H9 (cell line): ENCODE data around the gene PIMREG. TPM values are rescaled to one million over a fixed set of nuclear protein-coding genes. Genes with fewer than 3 reads are reported as not detected.

ENCODE experiments used
- DNase-seq: peaks from one replicate; pipeline ENCODE4 v3.0.0-alpha.2; 2017
- H2AFZ ChIP-seq: one replicate; pipeline ENCODE4 v1.6.1; 2013; ENCODE audit warnings: mild to moderate bottlenecking, low read length, control low read depth, moderate library complexity
- H2AK5ac ChIP-seq: 2 replicates; pipeline ENCODE4 v1.6.1; 2013; ENCODE audit warnings: low read length, control low read depth, mixed read lengths; ENCODE audit not compliant: insufficient read length
- H2BK120ac ChIP-seq: one replicate; pipeline ENCODE4 v1.6.1; 2013; ENCODE audit warnings: low read depth, mild to moderate bottlenecking, low read length, control low read depth, inconsistent platforms; ENCODE audit not compliant: poor library complexity, severe bottlenecking
- H2BK12ac ChIP-seq: 2 replicates; pipeline ENCODE4 v1.6.1; 2013; ENCODE audit warnings: low read length, control low read depth, mixed read lengths, low read depth; ENCODE audit not compliant: insufficient read length
- H2BK15ac ChIP-seq: 2 replicates; pipeline ENCODE4 v1.6.1; 2013; ENCODE audit warnings: low read depth, low read length, control low read depth
- H2BK20ac ChIP-seq: one replicate; pipeline ENCODE4 v1.6.1; 2013; ENCODE audit warnings: low read depth, mild to moderate bottlenecking, low read length, control low read depth, inconsistent platforms; ENCODE audit not compliant: poor library complexity, severe bottlenecking
- H2BK5ac ChIP-seq: 2 replicates; pipeline ENCODE4 v1.6.1; 2013; ENCODE audit warnings: low read length, control low read depth, mixed read lengths; ENCODE audit not compliant: insufficient read length
- H3K14ac ChIP-seq: 2 replicates; pipeline ENCODE4 v1.6.1; 2013; ENCODE audit warnings: low read length, control low read depth; ENCODE audit not compliant: insufficient read depth
- H3K18ac ChIP-seq: 2 replicates; pipeline ENCODE4 v1.6.1; 2013; ENCODE audit warnings: low read depth, mild to moderate bottlenecking, mixed read lengths, low read length, control low read depth; ENCODE audit not compliant: insufficient read length
- H3K23ac ChIP-seq: 2 replicates; pipeline ENCODE4 v1.6.1; 2013; ENCODE audit warnings: low read length, control low read depth, mixed read lengths, low read depth; ENCODE audit not compliant: insufficient read length
- H3K23me2 ChIP-seq: 2 replicates; pipeline ENCODE4 v1.6.1; 2013; ENCODE audit warnings: low read depth, mild to moderate bottlenecking, mixed read lengths, low read length, control low read depth; ENCODE audit not compliant: insufficient read length, poor library complexity, severe bottlenecking
- H3K27ac ChIP-seq: 2 replicates; pipeline ENCODE4 v1.5.1; 2013; ENCODE audit warnings: low read length, control low read depth, mixed read lengths, low read depth; ENCODE audit not compliant: insufficient read length
- H3K27me3 ChIP-seq: 2 replicates; pipeline ENCODE4 v1.6.1; 2013; ENCODE audit warnings: low read length, control low read depth, inconsistent platforms; ENCODE audit not compliant: insufficient read depth
- H3K4ac ChIP-seq: 2 replicates; pipeline ENCODE4 v1.6.1; 2013; ENCODE audit warnings: low read depth, mild to moderate bottlenecking, control low read depth, inconsistent platforms, low read length, moderate library complexity
- H3K4me1 ChIP-seq: 2 replicates; pipeline ENCODE4 v1.6.1; 2013; ENCODE audit warnings: low read length, control low read depth, inconsistent platforms; ENCODE audit not compliant: insufficient read depth
- H3K4me2 ChIP-seq: 2 replicates; pipeline ENCODE4 v1.6.1; 2013; ENCODE audit warnings: low read length, control low read depth, mixed read lengths; ENCODE audit not compliant: insufficient read length, insufficient read depth
- H3K56ac ChIP-seq: 2 replicates; pipeline ENCODE4 v1.6.1; 2013; ENCODE audit warnings: low read depth, mild to moderate bottlenecking, mixed read lengths, low read length, control low read depth; ENCODE audit not compliant: insufficient read length
- H3K79me1 ChIP-seq: 2 replicates; pipeline ENCODE4 v1.6.1; 2013; ENCODE audit warnings: low read depth, mild to moderate bottlenecking, moderate library complexity, low read length, control low read depth, inconsistent platforms; ENCODE audit not compliant: insufficient read depth, poor library complexity, severe bottlenecking
- H3K79me2 ChIP-seq: 2 replicates; pipeline ENCODE4 v1.6.1; 2013; ENCODE audit warnings: low read length, control low read depth, inconsistent platforms; ENCODE audit not compliant: insufficient read depth
- H3K9ac ChIP-seq: 2 replicates; pipeline ENCODE4 v1.6.1; 2013; ENCODE audit warnings: low read length, control low read depth, mixed read lengths; ENCODE audit not compliant: insufficient read length; ENCODE audit errors: extremely low read depth
- H3K9me3 ChIP-seq: one replicate; pipeline ENCODE4 v1.6.1; 2013; ENCODE audit warnings: low read depth, low read length, inconsistent platforms; ENCODE audit not compliant: control insufficient read depth
- H3T11ph ChIP-seq: one replicate; pipeline ENCODE4 v1.6.1; 2013; ENCODE audit warnings: mild to moderate bottlenecking, low read length, control low read depth, inconsistent platforms
- H4K20me1 ChIP-seq: one replicate; pipeline ENCODE4 v1.6.1; 2013; ENCODE audit not compliant: control insufficient read depth, insufficient read length, insufficient read depth
- H4K5ac ChIP-seq: 2 replicates; pipeline ENCODE4 v1.6.1; 2013; ENCODE audit warnings: low read depth, mild to moderate bottlenecking, mixed read lengths, low read length, control low read depth; ENCODE audit not compliant: insufficient read length
- H4K8ac ChIP-seq: replicated peaks from 2 replicates; pipeline ENCODE4 v1.6.1; 2013; ENCODE audit warnings: low read length, control low read depth, mixed read lengths, low read depth; ENCODE audit not compliant: insufficient read length
- H4K91ac ChIP-seq: 2 replicates; pipeline ENCODE4 v1.6.1; 2013; ENCODE audit warnings: low read depth, mild to moderate bottlenecking, moderate library complexity, mixed read lengths, low read length, control low read depth; ENCODE audit not compliant: insufficient read length
- H3K27ac Mint-ChIP-seq, 3 experiments: 2 replicates in 2 of 3; 3 replicates in 1 of 3; pipeline ENCODE4 v1.8.0; 2020 to 2021; ENCODE audit warnings: mixed read lengths in 3 of 3, mild to moderate bottlenecking in 1 of 3, moderate library complexity in 1 of 3
- H3K27me3 Mint-ChIP-seq: 2 replicates; pipeline ENCODE4 v1.8.0; 2021; ENCODE audit warnings: low read depth, mild to moderate bottlenecking, moderate library complexity, mixed read lengths
- H3K36me3 Mint-ChIP-seq, 3 experiments: 2 replicates in 2 of 3; 3 replicates in 1 of 3; pipeline ENCODE4 v1.8.0; 2020 to 2021; ENCODE audit warnings: low read depth in 3 of 3, mixed read lengths in 3 of 3; ENCODE audit not compliant: insufficient read depth in 1 of 3
- H3K4me1 Mint-ChIP-seq, 2 experiments: 2 replicates each; pipeline ENCODE4 v1.8.0; 2020; ENCODE audit warnings: mixed read lengths in 2 of 2
- H3K4me3 Mint-ChIP-seq, 2 experiments: 2 replicates in 1 of 2; 3 replicates in 1 of 2; pipeline ENCODE4 v1.8.0; 2020 to 2021; ENCODE audit warnings: mild to moderate bottlenecking in 2 of 2, mixed read lengths in 2 of 2, moderate library complexity in 1 of 2
- H3K9me3 Mint-ChIP-seq, 2 experiments: 2 replicates in 1 of 2; 3 replicates in 1 of 2; pipeline ENCODE4 v1.8.0; 2020; ENCODE audit warnings: mild to moderate bottlenecking in 2 of 2, mixed read lengths in 2 of 2, moderate library complexity in 1 of 2
- WGBS: extraction: QIAGEN DNeasy Blood & Tissue Kit; methylation state at CpG from one replicate; pipeline ENCODE4 v1.1.7; 2013; ENCODE audit warnings: missing lambda C conversion rate, low lambda C conversion rate, mixed read lengths; ENCODE audit not compliant: insufficient read length; ENCODE audit errors: extremely low coverage; 5-methylcytosine and 5-hydroxymethylcytosine counted together
- total RNA-seq: library from RNA; stranded (reverse); gene quantifications from 2 replicates; pipeline ENCODE4 v1.2.1, GENCODE V29; 2021
- TF ChIP-seq, protein P1 (sequence below): fragments of 200-600 bp; sonication (generic); conservative IDR thresholded peaks from 3 replicates; pipeline ENCODE4 v1.8.0; 2021; ENCODE audit warnings: antibody characterized with exemption, mild to moderate bottlenecking

The PIMREG gene
- total RNA-seq, 1 experiment from 2014 or later = 91.6 TPM

DNA sequence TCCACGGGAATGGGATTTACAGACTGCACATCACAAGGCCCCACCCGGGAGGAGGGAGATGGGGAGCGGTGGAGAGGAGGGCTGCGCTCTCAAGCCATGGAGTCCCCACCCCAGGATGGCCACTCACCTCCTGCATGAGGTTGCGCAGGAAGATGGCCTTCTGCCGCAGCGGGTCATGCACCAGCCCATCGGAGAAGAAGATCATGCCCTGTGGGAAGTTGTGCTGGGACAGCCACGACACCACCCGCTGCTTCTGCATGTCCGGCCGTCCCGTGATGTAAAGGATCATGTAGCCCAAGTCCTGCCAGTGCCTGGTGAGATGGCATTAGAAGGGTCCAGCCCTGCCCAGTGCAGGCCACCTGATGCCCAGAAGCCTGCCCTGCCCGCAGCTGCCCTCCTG is 17.0 kb downstream of the PIMREG start:
- Histone ChIP-seq H3K4me2 (no peak overlapping the region), H2BK12ac (no peak overlapping the region)
- H3K4me3 Mint-ChIP-seq = no peak overlapping the region

More for the DNA sequence above, 17.0 kb downstream of the PIMREG start:
- H3K27me3 Mint-ChIP-seq = peaks cover 3% of the 10 kb centered on the region
- no peaks in the 10 kb centered on the region for H3K23me2 ChIP-seq
- TF ChIP-seq, protein P1, sequence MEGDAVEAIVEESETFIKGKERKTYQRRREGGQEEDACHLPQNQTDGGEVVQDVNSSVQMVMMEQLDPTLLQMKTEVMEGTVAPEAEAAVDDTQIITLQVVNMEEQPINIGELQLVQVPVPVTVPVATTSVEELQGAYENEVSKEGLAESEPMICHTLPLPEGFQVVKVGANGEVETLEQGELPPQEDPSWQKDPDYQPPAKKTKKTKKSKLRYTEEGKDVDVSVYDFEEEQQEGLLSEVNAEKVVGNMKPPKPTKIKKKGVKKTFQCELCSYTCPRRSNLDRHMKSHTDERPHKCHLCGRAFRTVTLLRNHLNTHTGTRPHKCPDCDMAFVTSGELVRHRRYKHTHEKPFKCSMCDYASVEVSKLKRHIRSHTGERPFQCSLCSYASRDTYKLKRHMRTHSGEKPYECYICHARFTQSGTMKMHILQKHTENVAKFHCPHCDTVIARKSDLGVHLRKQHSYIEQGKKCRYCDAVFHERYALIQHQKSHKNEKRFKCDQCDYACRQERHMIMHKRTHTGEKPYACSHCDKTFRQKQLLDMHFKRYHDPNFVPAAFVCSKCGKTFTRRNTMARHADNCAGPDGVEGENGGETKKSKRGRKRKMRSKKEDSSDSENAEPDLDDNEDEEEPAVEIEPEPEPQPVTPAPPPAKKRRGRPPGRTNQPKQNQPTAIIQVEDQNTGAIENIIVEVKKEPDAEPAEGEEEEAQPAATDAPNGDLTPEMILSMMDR = no peak
- no peak overlapping the region for H3K27ac ChIP-seq
- H3K9ac ChIP-seq = no peak overlapping the region
- WGBS = no CpG with 5 or more reads among the region's 14 CpGs
- H3K27me3 ChIP-seq = no peaks in the 10 kb centered on the region; the same call in 1 of the 2 replicates
- no peak overlapping the region for H4K8ac ChIP-seq
- peak overlapping the region; percentile 36 for H3K18ac ChIP-seq
- no peak overlapping the region for H2BK20ac ChIP-seq
- no peak overlapping the region for H2AFZ ChIP-seq
- no peak overlapping the region for H3T11ph ChIP-seq
- H3K56ac ChIP-seq = no peak overlapping the region
- no peak for DNase-seq
- no peaks in the 10 kb centered on the region for H3K79me1 ChIP-seq
- no peak overlapping the region for H2AK5ac ChIP-seq
- peak overlapping the region; percentile 70 for H3K14ac ChIP-seq
- no peaks in the 10 kb centered on the region; a peak in 1 of 5 replicates for H3K9me3 Mint-ChIP-seq
- peak overlapping the region in 2 of 3 experiments; percentile 35 to 85; a peak in 3 of 7 replicates for H3K27ac Mint-ChIP-seq
- no peak overlapping the region for H4K91ac ChIP-seq
- no peaks in the 10 kb centered on the region for H4K20me1 ChIP-seq
- no peaks in the 10 kb centered on the region for H3K9me3 ChIP-seq
- peaks cover 13% of the 10 kb centered on the region; the same call in 1 of the 2 replicates for H3K4me1 ChIP-seq
- no peak overlapping the region for H3K4ac ChIP-seq
- no peak overlapping the region for H3K23ac ChIP-seq
- H3K36me3 Mint-ChIP-seq = peaks cover 0 to under 1% (median 0%) of the 10 kb centered on the region in 3 experiments; a peak in 1 of 7 replicates
- no peak overlapping the region for H2BK120ac ChIP-seq
- no peak overlapping the region for H2BK15ac ChIP-seq
- no peak overlapping the region for H4K5ac ChIP-seq
- H3K79me2 ChIP-seq = no peaks in the 10 kb centered on the region
- H2BK5ac ChIP-seq = no peak overlapping the region
- peaks cover 36 to 38% of the 10 kb centered on the region in 2 experiments for H3K4me1 Mint-ChIP-seq
